ENCODE data around the gene KCTD6. TPM values are rescaled to one million over a fixed set of nuclear protein-coding genes. Genes with fewer than 3 reads are reported as not detected.

The KCTD6 gene
- 1 to 10 TPM; 7.0 to 8.4 TPM for total RNA-seq
- 7.8 to 17.3 reads per million in 2 donors for total RNA-seq

- ATAC-seq (peak; percentile 92), DNase-seq (peak; percentile 82 to 90 (median 86))
- H3K9me3 ChIP-seq (ENCODE audit: control insufficient read depth, low read length, poor library complexity, severe bottlenecking): no peaks in the 10 kb centered on the region
- Mint-ChIP-seq H3K27ac (peak within 1 kb of the TSS; percentile 39), H3K36me3 (ENCODE audit: low read depth) (no peaks in the 10 kb centered on the region), H3K4me1 (peaks cover 50% of the 10 kb centered on the region), H3K27me3 (no peaks in the 10 kb centered on the region), H3K4me3 (peak within 1 kb of the TSS; percentile 96)
Observed at GRCh38 chr3:58491506-58492402, at the start of gene KCTD6. TSS of gene KCTD6 (plus strand) at chr3:58492096. CDS start at chr3:58498756, 6,660 bp downstream.

GRCh38 chr3:58452176-58452575 is 39.7 kb upstream of the KCTD6 start:
- Mint-ChIP-seq H3K4me1 (peaks cover 2% of the 10 kb centered on the region), H3K36me3 (ENCODE audit: low read depth) (peaks cover 2% of the 10 kb centered on the region), H3K27ac (no peak overlapping the region), H3K4me3 (no peak overlapping the region), H3K27me3 (no peaks in the 10 kb centered on the region)
- DNase-seq: no peak
- H3K9me3 ChIP-seq (ENCODE audit: control insufficient read depth, low read length, poor library complexity, severe bottlenecking): no peaks in the 10 kb centered on the region
- ATAC-seq: no peak

GRCh38 chr3:58459160-58459559 is 32.7 kb upstream of the KCTD6 start:
- Mint-ChIP-seq H3K27ac (no peak overlapping the region), H3K36me3 (ENCODE audit: low read depth) (peaks cover 2% of the 10 kb centered on the region), H3K27me3 (no peaks in the 10 kb centered on the region), H3K4me1 (peaks cover 7% of the 10 kb centered on the region), H3K4me3 (no peak overlapping the region)
- H3K9me3 ChIP-seq (ENCODE audit: control insufficient read depth, low read length, poor library complexity, severe bottlenecking): no peaks in the 10 kb centered on the region
- DNase-seq (no peak), ATAC-seq (no peak)

GRCh38 chr3:58462829-58463180 is 29.1 kb upstream of the KCTD6 start:
- no peaks in the 10 kb centered on the region for H3K36me3 Mint-ChIP-seq (ENCODE audit: low read depth)
- H3K27me3 Mint-ChIP-seq: no peaks in the 10 kb centered on the region
- peaks cover 7% of the 10 kb centered on the region for H3K4me1 Mint-ChIP-seq
- ATAC-seq (no peak), DNase-seq (no peak)
- H3K9me3 ChIP-seq (ENCODE audit: control insufficient read depth, low read length, poor library complexity, severe bottlenecking): no peaks in the 10 kb centered on the region
- no peak overlapping the region for H3K27ac Mint-ChIP-seq
- H3K4me3 Mint-ChIP-seq: no peak overlapping the region

GRCh38 chr3:58463181-58463941 is 28.5 kb upstream of the KCTD6 start:
- H3K9me3 ChIP-seq (ENCODE audit: control insufficient read depth, low read length, poor library complexity, severe bottlenecking): no peaks in the 10 kb centered on the region
- H3K4me1 Mint-ChIP-seq: peaks cover 7% of the 10 kb centered on the region
- H3K27me3 Mint-ChIP-seq: no peaks in the 10 kb centered on the region
- DNase-seq (peak; percentile 19 to 42 (median 26)), ATAC-seq (peak; percentile 96)
- H3K4me3 Mint-ChIP-seq: no peak overlapping the region
- H3K27ac Mint-ChIP-seq: no peak overlapping the region
- H3K36me3 Mint-ChIP-seq (ENCODE audit: low read depth): no peaks in the 10 kb centered on the region

- no peak overlapping the region for H3K27ac Mint-ChIP-seq
- no peak for ATAC-seq
- DNase-seq: no peak
- H3K4me1 Mint-ChIP-seq: peaks cover 7% of the 10 kb centered on the region
- H3K4me3 Mint-ChIP-seq: no peak overlapping the region
- no peaks in the 10 kb centered on the region for H3K36me3 Mint-ChIP-seq (ENCODE audit: low read depth)
- H3K27me3 Mint-ChIP-seq: no peaks in the 10 kb centered on the region
- H3K9me3 ChIP-seq (ENCODE audit: control insufficient read depth, low read length, poor library complexity, severe bottlenecking): no peaks in the 10 kb centered on the region
Observed at GRCh38 chr3:58463942-58464271, 28.0 kb upstream of the KCTD6 start.

GRCh38 chr3:58464866-58465265 is 27.0 kb upstream of the KCTD6 start:
- no peaks in the 10 kb centered on the region for H3K9me3 ChIP-seq (ENCODE audit: control insufficient read depth, low read length, poor library complexity, severe bottlenecking)
- H3K36me3 Mint-ChIP-seq (ENCODE audit: low read depth): no peaks in the 10 kb centered on the region
- H3K27me3 Mint-ChIP-seq: no peaks in the 10 kb centered on the region
- DNase-seq (no peak), ATAC-seq (peak; percentile 49)
- no peak overlapping the region for H3K27ac Mint-ChIP-seq
- peaks cover 7% of the 10 kb centered on the region for H3K4me1 Mint-ChIP-seq
- no peak overlapping the region for H3K4me3 Mint-ChIP-seq

GRCh38 chr3:58466899-58467563 is 24.9 kb upstream of the KCTD6 start:
- no peak for ATAC-seq
- H3K4me1 Mint-ChIP-seq: peaks cover 12% of the 10 kb centered on the region
- no peaks in the 10 kb centered on the region for H3K36me3 Mint-ChIP-seq (ENCODE audit: low read depth)
- no peaks in the 10 kb centered on the region for H3K27me3 Mint-ChIP-seq
- no peak overlapping the region for H3K27ac Mint-ChIP-seq
- no peak for DNase-seq
- H3K4me3 Mint-ChIP-seq: no peak overlapping the region
- H3K9me3 ChIP-seq (ENCODE audit: control insufficient read depth, low read length, poor library complexity, severe bottlenecking): no peaks in the 10 kb centered on the region

GRCh38 chr3:58469096-58469495 is 22.8 kb upstream of the KCTD6 start:
- H3K9me3 ChIP-seq (ENCODE audit: control insufficient read depth, low read length, poor library complexity, severe bottlenecking): no peaks in the 10 kb centered on the region
- no peaks in the 10 kb centered on the region for H3K27me3 Mint-ChIP-seq
- DNase-seq: no peak
- peak overlapping the region; percentile 41 for H3K27ac Mint-ChIP-seq
- H3K36me3 Mint-ChIP-seq (ENCODE audit: low read depth): no peaks in the 10 kb centered on the region
- H3K4me1 Mint-ChIP-seq: peaks cover 6% of the 10 kb centered on the region
- no peak for ATAC-seq
- H3K4me3 Mint-ChIP-seq: no peak overlapping the region

GRCh38 chr3:58470363-58471024 is 21.4 kb upstream of the KCTD6 start:
- peak overlapping the region; percentile 79 for H3K27ac Mint-ChIP-seq
- H3K4me3 Mint-ChIP-seq: no peak overlapping the region
- no peaks in the 10 kb centered on the region for H3K27me3 Mint-ChIP-seq
- DNase-seq (no peak), ATAC-seq (no peak)
- peaks cover 11% of the 10 kb centered on the region for H3K4me1 Mint-ChIP-seq
- H3K36me3 Mint-ChIP-seq (ENCODE audit: low read depth): no peaks in the 10 kb centered on the region
- no peaks in the 10 kb centered on the region for H3K9me3 ChIP-seq (ENCODE audit: control insufficient read depth, low read length, poor library complexity, severe bottlenecking)

- no peaks in the 10 kb centered on the region for H3K36me3 Mint-ChIP-seq (ENCODE audit: low read depth)
- ATAC-seq (peak; percentile 79), DNase-seq (no peak)
- H3K27me3 Mint-ChIP-seq: no peaks in the 10 kb centered on the region
- peak overlapping the region; percentile 79 for H3K27ac Mint-ChIP-seq
- H3K4me3 Mint-ChIP-seq: peak overlapping the region; percentile 39
- H3K4me1 Mint-ChIP-seq: peaks cover 11% of the 10 kb centered on the region
- H3K9me3 ChIP-seq (ENCODE audit: control insufficient read depth, low read length, poor library complexity, severe bottlenecking): no peaks in the 10 kb centered on the region
Observed at GRCh38 chr3:58471025-58471887, 20.6 kb upstream of the KCTD6 start.

- H3K36me3 Mint-ChIP-seq (ENCODE audit: low read depth): peaks cover 2% of the 10 kb centered on the region
- DNase-seq (no peak), ATAC-seq (no peak)
- H3K9me3 ChIP-seq (ENCODE audit: control insufficient read depth, low read length, poor library complexity, severe bottlenecking): no peaks in the 10 kb centered on the region
- H3K4me1 Mint-ChIP-seq: peaks cover 15% of the 10 kb centered on the region
- H3K27ac Mint-ChIP-seq: peak overlapping the region; percentile 21
- H3K4me3 Mint-ChIP-seq: no peak overlapping the region
- H3K27me3 Mint-ChIP-seq: no peaks in the 10 kb centered on the region
Observed at GRCh38 chr3:58473275-58473674, 18.6 kb upstream of the KCTD6 start.

Data from T-helper 17 cell (primary cell).